ENCODE data around the gene NOL11. TPM values are rescaled to one million over a fixed set of nuclear protein-coding genes. Genes with fewer than 3 reads are reported as not detected.

Gene NOL11
- total RNA-seq, 1 donor from 2014 or later, result 70.6 TPM

- ChIA-PET CTCF (no interaction called here), POLR2A (interaction anchor here (1.5 kb wide), 1 partner anchor 38 kb away, joined by 4 read pairs; no protein-coding TSS in a partner anchor)
- DNase-seq, result no peak
- no peak for TF ChIP-seq CTCF (IDR thresholded peaks at IDR 0.05)
- Mint-ChIP-seq H3K4me1 (peaks cover 28% of the 10 kb centered on the region), H3K27ac (no peak overlapping the region), H3K36me3 (ENCODE audit: low read depth) (no peaks in the 10 kb centered on the region), H3K9me3 (no peaks in the 10 kb centered on the region), H3K4me3 (no peak overlapping the region), H3K27me3 (no peaks in the 10 kb centered on the region)
- intact Hi-C loops (cut with micrococcal nuclease), result no loop called here
- ATAC-seq (ENCODE audit: low read depth), result no peak
Measured at GRCh38 chr17:67678414-67678813, 39.3 kb upstream of the NOL11 start.

- Mint-ChIP-seq H3K4me3 (peak overlapping the region; percentile 55), H3K4me1 (peaks cover 28% of the 10 kb centered on the region), H3K9me3 (no peaks in the 10 kb centered on the region), H3K27ac (peak overlapping the region; percentile 79), H3K27me3 (no peaks in the 10 kb centered on the region), H3K36me3 (ENCODE audit: low read depth) (no peaks in the 10 kb centered on the region)
- ChIA-PET POLR2A (interaction anchor here (1.5 kb wide), 1 partner anchor 37 kb away, joined by 4 read pairs; no protein-coding TSS in a partner anchor), CTCF (no interaction called here)
- intact Hi-C loops (cut with micrococcal nuclease), result no loop called here
- DNase-seq, result no peak
- ATAC-seq (ENCODE audit: low read depth), result no peak
- no peak for TF ChIP-seq CTCF (IDR thresholded peaks at IDR 0.05)
Measured at GRCh38 chr17:67679225-67679624, 38.5 kb upstream of the NOL11 start.

- intact Hi-C loops (cut with micrococcal nuclease), result no loop called here
- no peak for DNase-seq
- H3K27ac Mint-ChIP-seq, result peak overlapping the region; percentile 79
- H3K4me1 Mint-ChIP-seq, result peaks cover 28% of the 10 kb centered on the region
- H3K27me3 Mint-ChIP-seq, result no peaks in the 10 kb centered on the region
- ChIA-PET CTCF (no interaction called here), POLR2A (interaction anchor here (1.5 kb wide), 1 partner anchor 36 kb away, joined by 4 read pairs; no protein-coding TSS in a partner anchor)
- ATAC-seq (ENCODE audit: low read depth), result no peak
- peak overlapping the region; percentile 55 for H3K4me3 Mint-ChIP-seq
- TF ChIP-seq CTCF (IDR thresholded peaks at IDR 0.05), result no peak
- H3K36me3 Mint-ChIP-seq (ENCODE audit: low read depth), result no peaks in the 10 kb centered on the region
- no peaks in the 10 kb centered on the region for H3K9me3 Mint-ChIP-seq
Measured at GRCh38 chr17:67679721-67680120, 38.0 kb upstream of the NOL11 start.

- ChIA-PET CTCF (no interaction called here), POLR2A (interaction anchor here (0.7 kb wide), 1 partner anchor 75 kb away, joined by 4 read pairs; no protein-coding TSS in a partner anchor)
- Mint-ChIP-seq H3K27me3 (no peaks in the 10 kb centered on the region), H3K9me3 (no peaks in the 10 kb centered on the region), H3K4me1 (peaks cover 26% of the 10 kb centered on the region), H3K36me3 (ENCODE audit: low read depth) (no peaks in the 10 kb centered on the region), H3K27ac (peak overlapping the region; percentile 79), H3K4me3 (peak overlapping the region; percentile 35)
- intact Hi-C loops (cut with micrococcal nuclease), result no loop called here
- no peak for ATAC-seq (ENCODE audit: low read depth)
- DNase-seq, result no peak
- no peak for TF ChIP-seq CTCF (IDR thresholded peaks at IDR 0.05)
Measured at GRCh38 chr17:67680445-67681224, 37.1 kb upstream of the NOL11 start.

GRCh38 chr17:67682196-67682595 is 35.5 kb upstream of the NOL11 start:
- intact Hi-C loops (cut with micrococcal nuclease), result no loop called here
- Mint-ChIP-seq H3K4me1 (peaks cover 26% of the 10 kb centered on the region), H3K4me3 (no peak overlapping the region), H3K36me3 (ENCODE audit: low read depth) (no peaks in the 10 kb centered on the region), H3K27ac (peak overlapping the region; percentile 56), H3K9me3 (no peaks in the 10 kb centered on the region), H3K27me3 (no peaks in the 10 kb centered on the region)
- DNase-seq, result no peak
- ATAC-seq (ENCODE audit: low read depth), result no peak
- CTCF ChIA-PET, result no interaction called here
- TF ChIP-seq CTCF (IDR thresholded peaks at IDR 0.05), result no peak
- POLR2A ChIA-PET, result interaction anchor here (0.6 kb wide), 1 partner anchor 143 kb away, joined by 3 read pairs; the partner anchor contains the start of gene BPTF
